ENCODE results near the gene MCHR1. TPM values are rescaled to one million over a fixed set of nuclear protein-coding genes. Genes with fewer than 3 reads are reported as not detected.

Gene MCHR1
- total and polyA plus RNA-seq, 2 experiments from 2014 or later = 0.91 to 2.4 TPM

- H2AFZ ChIP-seq = no peak overlapping the region
- H3F3A ChIP-seq (replicated peaks; ENCODE audit: low read depth) = 0 out of 2 replicates have a peak, but pooled peaks cover 9% of the 10 kb centered on the region
- Mint-ChIP-seq H3K4me1 (peaks cover 15% of the 10 kb centered on the region), H3K4me3 (no peak overlapping the region), H3K9me3 (peaks cover 12% of the 10 kb centered on the region), H3K36me3 (ENCODE audit: low read depth) (peaks cover 7% of the 10 kb centered on the region), H3K27me3 (ENCODE audit: insufficient read depth, low read depth, poor library complexity) (peaks cover 13% of the 10 kb centered on the region), H3K27ac (no peak overlapping the region)
- no peak overlapping the region for H3K4me2 ChIP-seq
- no peaks in the 10 kb centered on the region for H3K27me3 ChIP-seq (ENCODE audit: insufficient read depth)
- H3K27ac ChIP-seq (ENCODE audit: low read depth) = no peak overlapping the region
- no peaks in the 10 kb centered on the region; the same call in 1 of the 2 replicates for H3K36me3 ChIP-seq (ENCODE audit: insufficient read depth)
- peaks cover 11% of the 10 kb centered on the region; the same call in 1 of the 2 replicates for H3K4me1 ChIP-seq (ENCODE audit: insufficient read depth)
- no peaks in the 10 kb centered on the region for H4K20me1 ChIP-seq (replicated peaks; ENCODE audit: insufficient read depth)
- H3K9me2 ChIP-seq (ENCODE audit: insufficient read depth) = peaks cover 5% of the 10 kb centered on the region; the same call in 1 of the 2 replicates
- no peak for ATAC-seq
- TF ChIP-seq REST (IDR thresholded peaks at IDR 0.05; ENCODE audit: unreplicated experiment) (no peak), JUNB (IDR thresholded peaks at IDR 0.05; ENCODE audit: unreplicated experiment) (no peak), ETS1 (IDR thresholded peaks at IDR 0.05) (no peak), EZH2phosphoT487 (IDR thresholded peaks at IDR 0.05; ENCODE audit: unreplicated experiment) (no peak), CREB1 (CRISPR knock-in tag; IDR thresholded peaks at IDR 0.05; ENCODE audit: low read depth) (no peak), EZH2 (IDR thresholded peaks at IDR 0.05; ENCODE audit: low read depth, unreplicated experiment) (no peak), ZNF114 (CRISPR knock-in tag; IDR thresholded peaks at IDR 0.05) (no peak), STAT1 (IDR thresholded peaks at IDR 0.05; ENCODE audit: unreplicated experiment) (no peak), POLR2AphosphoS5 (IDR thresholded peaks at IDR 0.05; ENCODE audit: low read depth) (no peak), ZNF331 (CRISPR knock-in tag; IDR thresholded peaks at IDR 0.05; ENCODE audit: low read depth) (no peak), NANOG (IDR thresholded peaks at IDR 0.05; ENCODE audit: borderline replicate concordance) (no peak), ZNF462 (CRISPR knock-in tag; IDR thresholded peaks at IDR 0.05) (no peak)
- TF ChIP-seq, protein P1, sequence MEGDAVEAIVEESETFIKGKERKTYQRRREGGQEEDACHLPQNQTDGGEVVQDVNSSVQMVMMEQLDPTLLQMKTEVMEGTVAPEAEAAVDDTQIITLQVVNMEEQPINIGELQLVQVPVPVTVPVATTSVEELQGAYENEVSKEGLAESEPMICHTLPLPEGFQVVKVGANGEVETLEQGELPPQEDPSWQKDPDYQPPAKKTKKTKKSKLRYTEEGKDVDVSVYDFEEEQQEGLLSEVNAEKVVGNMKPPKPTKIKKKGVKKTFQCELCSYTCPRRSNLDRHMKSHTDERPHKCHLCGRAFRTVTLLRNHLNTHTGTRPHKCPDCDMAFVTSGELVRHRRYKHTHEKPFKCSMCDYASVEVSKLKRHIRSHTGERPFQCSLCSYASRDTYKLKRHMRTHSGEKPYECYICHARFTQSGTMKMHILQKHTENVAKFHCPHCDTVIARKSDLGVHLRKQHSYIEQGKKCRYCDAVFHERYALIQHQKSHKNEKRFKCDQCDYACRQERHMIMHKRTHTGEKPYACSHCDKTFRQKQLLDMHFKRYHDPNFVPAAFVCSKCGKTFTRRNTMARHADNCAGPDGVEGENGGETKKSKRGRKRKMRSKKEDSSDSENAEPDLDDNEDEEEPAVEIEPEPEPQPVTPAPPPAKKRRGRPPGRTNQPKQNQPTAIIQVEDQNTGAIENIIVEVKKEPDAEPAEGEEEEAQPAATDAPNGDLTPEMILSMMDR (conservative IDR thresholded peaks at IDR 0.05; ENCODE audit: low read depth in 2 of 2) = no peak
- H3K79me2 ChIP-seq (replicated peaks; ENCODE audit: insufficient read depth) = no peaks in the 10 kb centered on the region
- H3K4me3 ChIP-seq = no peak overlapping the region
- DNase-seq (ENCODE audit: low spot score) = no peak
Measured at GRCh38 chr22:40708177-40708576, 28.9 kb downstream of the MCHR1 start.

Data from GM23338 (cell line).